ENCODE data around the gene FIP1L1.

DNA sequence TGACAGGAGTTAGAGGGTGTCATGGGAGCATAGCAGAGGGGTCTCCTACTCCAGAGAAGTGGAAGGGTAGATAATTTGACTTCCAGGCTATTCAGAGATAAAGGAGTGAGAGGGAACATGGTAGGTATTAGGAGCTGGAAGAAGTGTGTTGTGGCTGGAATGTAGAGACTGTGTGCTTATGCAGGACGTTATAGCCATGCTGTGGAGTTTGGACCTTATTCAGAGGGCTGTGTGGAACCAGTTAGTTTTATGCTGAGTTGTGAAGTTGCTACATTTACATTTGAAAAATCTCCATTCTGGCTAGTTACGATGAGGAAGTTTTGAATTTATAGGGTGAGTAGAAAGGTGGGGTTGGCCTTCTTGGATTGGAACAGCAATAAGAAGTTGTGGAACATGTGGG lies 67.5 kb downstream of the FIP1L1 start:
- TF ChIP-seq, protein P1, sequence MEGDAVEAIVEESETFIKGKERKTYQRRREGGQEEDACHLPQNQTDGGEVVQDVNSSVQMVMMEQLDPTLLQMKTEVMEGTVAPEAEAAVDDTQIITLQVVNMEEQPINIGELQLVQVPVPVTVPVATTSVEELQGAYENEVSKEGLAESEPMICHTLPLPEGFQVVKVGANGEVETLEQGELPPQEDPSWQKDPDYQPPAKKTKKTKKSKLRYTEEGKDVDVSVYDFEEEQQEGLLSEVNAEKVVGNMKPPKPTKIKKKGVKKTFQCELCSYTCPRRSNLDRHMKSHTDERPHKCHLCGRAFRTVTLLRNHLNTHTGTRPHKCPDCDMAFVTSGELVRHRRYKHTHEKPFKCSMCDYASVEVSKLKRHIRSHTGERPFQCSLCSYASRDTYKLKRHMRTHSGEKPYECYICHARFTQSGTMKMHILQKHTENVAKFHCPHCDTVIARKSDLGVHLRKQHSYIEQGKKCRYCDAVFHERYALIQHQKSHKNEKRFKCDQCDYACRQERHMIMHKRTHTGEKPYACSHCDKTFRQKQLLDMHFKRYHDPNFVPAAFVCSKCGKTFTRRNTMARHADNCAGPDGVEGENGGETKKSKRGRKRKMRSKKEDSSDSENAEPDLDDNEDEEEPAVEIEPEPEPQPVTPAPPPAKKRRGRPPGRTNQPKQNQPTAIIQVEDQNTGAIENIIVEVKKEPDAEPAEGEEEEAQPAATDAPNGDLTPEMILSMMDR (IDR thresholded peaks at IDR 0.05), result no peak
- TF ChIP-seq POLR2A (IDR thresholded peaks at IDR 0.05), result no peak
